Measurements from ENCODE around the gene BEND7.
"Not testable (repeated sequence)": the region's sequence is repeated elsewhere in the genome, so short reads cannot be mapped to it uniquely, and the experiment has no call there.

The BEND7 gene

GRCh38 chr10:13420532-13421307 is 108.1 kb downstream of the BEND7 start:
- DNase-seq (ENCODE audit: low read depth), result no peak

- DNase-seq (ENCODE audit: low read depth), result no peak
These were observed 111.2 kb downstream of the BEND7 start for GRCh38 chr10:13417459-13418126.

GRCh38 chr10:13416760-13417159 is 112.1 kb downstream of the BEND7 start:
- no peak for DNase-seq (ENCODE audit: low read depth)

- DNase-seq (ENCODE audit: low read depth), result peak; percentile 32
These were observed 114.0 kb downstream of the BEND7 start for GRCh38 chr10:13414855-13415254.

- no peak for DNase-seq (ENCODE audit: low read depth)
These were observed 114.7 kb downstream of the BEND7 start for GRCh38 chr10:13414137-13414536.

GRCh38 chr10:13412894-13413293 is 115.9 kb downstream of the BEND7 start:
- DNase-seq (ENCODE audit: low read depth), result no peak

GRCh38 chr10:13404791-13405190 is 124.0 kb downstream of the BEND7 start:
- DNase-seq (ENCODE audit: low read depth), result no peak

- DNase-seq (ENCODE audit: low read depth), result peak; percentile 8
These were observed 124.5 kb downstream of the BEND7 start for GRCh38 chr10:13404305-13404759.

- not testable (repeated sequence) for DNase-seq (ENCODE audit: low read depth)
These were observed 125.4 kb downstream of the BEND7 start for GRCh38 chr10:13403426-13403825.

GRCh38 chr10:13402021-13402420 is 126.8 kb downstream of the BEND7 start:
- DNase-seq (ENCODE audit: low read depth), result no peak

- DNase-seq (ENCODE audit: low read depth), result no peak
These were observed 127.7 kb downstream of the BEND7 start for GRCh38 chr10:13401142-13401541.

GRCh38 chr10:13400196-13400965 is 128.4 kb downstream of the BEND7 start:
- no peak for DNase-seq (ENCODE audit: low read depth)

GRCh38 chr10:13399752-13400151 is 129.1 kb downstream of the BEND7 start:
- DNase-seq (ENCODE audit: low read depth), result no peak

GRCh38 chr10:13399236-13399635 is 129.6 kb downstream of the BEND7 start:
- DNase-seq (ENCODE audit: low read depth), result no peak

- DNase-seq (ENCODE audit: low read depth), result no peak
These were observed 131.8 kb downstream of the BEND7 start for GRCh38 chr10:13397052-13397451.

GRCh38 chr10:13396369-13396768 is 132.4 kb downstream of the BEND7 start:
- no peak for DNase-seq (ENCODE audit: low read depth)

- no peak for DNase-seq (ENCODE audit: low read depth)
These were observed 133.3 kb downstream of the BEND7 start for GRCh38 chr10:13395540-13395939.

- DNase-seq (ENCODE audit: low read depth), result no peak
These were observed 135.2 kb downstream of the BEND7 start for GRCh38 chr10:13393640-13394039.

- DNase-seq (ENCODE audit: low read depth), result no peak
These were observed 136.1 kb downstream of the BEND7 start for GRCh38 chr10:13392701-13393100.
